Adipocyte (in vitro differentiated cells): ENCODE results near the gene PRCD.
"Not testable (repeated sequence)": the region's sequence is repeated elsewhere in the genome, so short reads cannot be mapped to it uniquely, and the experiment has no call there.

Experiments
- DNase-seq: peaks from one replicate; pipeline ENCODE4 v3.0.0-alpha.2; 2015; ENCODE audit warnings: low read depth
- H3K27me3 ChIP-seq: replicated peaks from 2 replicates; pipeline ENCODE4 v1.7.0; 2013; ENCODE audit warnings: mild to moderate bottlenecking, low read length, moderate library complexity; ENCODE audit not compliant: control insufficient read depth, insufficient read depth
- H3K36me3 ChIP-seq: 2 replicates; pipeline ENCODE4 v1.7.0; 2013; ENCODE audit warnings: low read length, mild to moderate bottlenecking, moderate library complexity; ENCODE audit not compliant: control insufficient read depth, insufficient read depth, severe bottlenecking
- H3K4me1 ChIP-seq: 2 replicates; pipeline ENCODE4 v1.7.0; 2013; ENCODE audit warnings: mild to moderate bottlenecking, low read length, moderate library complexity; ENCODE audit not compliant: control insufficient read depth, insufficient read depth
- H3K4me3 ChIP-seq: 2 replicates; pipeline ENCODE4 v1.7.0; 2013; ENCODE audit warnings: mild to moderate bottlenecking, low read length, moderate library complexity
- H3K9ac ChIP-seq: 2 replicates; pipeline ENCODE4 v1.7.0; 2013; ENCODE audit warnings: mild to moderate bottlenecking, low read length, moderate library complexity
- H3K9me3 ChIP-seq: 2 replicates; pipeline ENCODE4 v1.7.0; 2013; ENCODE audit warnings: mild to moderate bottlenecking, low read length, moderate library complexity; ENCODE audit not compliant: control insufficient read depth

Gene PRCD

DNA sequence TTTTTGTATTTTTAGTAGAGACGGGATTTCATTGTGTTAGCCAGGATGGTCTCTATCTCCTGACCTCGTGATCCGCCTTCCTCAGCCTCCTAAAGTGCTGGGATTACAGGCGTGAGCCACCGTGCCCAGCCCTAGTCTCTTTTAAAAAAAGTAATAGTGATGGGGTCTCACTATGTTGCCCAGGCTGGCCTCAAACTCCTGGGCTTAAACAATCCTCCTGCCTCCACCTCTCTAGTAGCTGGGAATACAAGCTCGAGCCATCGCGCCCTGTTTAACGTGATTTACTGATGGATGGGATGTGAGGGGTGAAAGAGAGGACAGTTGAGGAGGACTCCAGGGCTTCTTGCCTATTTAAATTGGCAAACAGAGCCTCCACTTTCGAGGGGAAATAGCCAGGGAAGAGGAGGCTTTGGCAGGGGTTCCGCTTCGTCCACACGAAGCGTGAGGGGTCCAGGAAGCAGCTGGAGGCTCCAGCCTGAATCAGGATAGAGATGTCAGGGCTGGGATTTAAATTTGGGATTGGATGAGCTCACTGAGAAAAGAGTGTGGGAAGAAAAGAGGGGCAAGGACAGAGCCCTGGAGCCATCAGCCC lies 31.3 kb upstream of the PRCD start:
- H3K36me3 ChIP-seq, H3K9ac ChIP-seq, H3K27me3 ChIP-seq, DNase-seq, H3K4me3 ChIP-seq, H3K9me3 ChIP-seq: not testable (repeated sequence)
- H3K4me1 ChIP-seq: peaks cover 21% of the 10 kb centered on the region

- H3K4me1 ChIP-seq: peaks cover 24% of the 10 kb centered on the region
- no peaks in the 10 kb centered on the region for H3K9me3 ChIP-seq
- no peak overlapping the region for H3K4me3 ChIP-seq
- H3K9ac ChIP-seq: no peak overlapping the region
- peaks cover 7% of the 10 kb centered on the region for H3K27me3 ChIP-seq
- no peak for DNase-seq
- H3K36me3 ChIP-seq: no peaks in the 10 kb centered on the region
Observed at GRCh38 chr17:76510831-76511244, 29.0 kb upstream of the PRCD start.

DNA sequence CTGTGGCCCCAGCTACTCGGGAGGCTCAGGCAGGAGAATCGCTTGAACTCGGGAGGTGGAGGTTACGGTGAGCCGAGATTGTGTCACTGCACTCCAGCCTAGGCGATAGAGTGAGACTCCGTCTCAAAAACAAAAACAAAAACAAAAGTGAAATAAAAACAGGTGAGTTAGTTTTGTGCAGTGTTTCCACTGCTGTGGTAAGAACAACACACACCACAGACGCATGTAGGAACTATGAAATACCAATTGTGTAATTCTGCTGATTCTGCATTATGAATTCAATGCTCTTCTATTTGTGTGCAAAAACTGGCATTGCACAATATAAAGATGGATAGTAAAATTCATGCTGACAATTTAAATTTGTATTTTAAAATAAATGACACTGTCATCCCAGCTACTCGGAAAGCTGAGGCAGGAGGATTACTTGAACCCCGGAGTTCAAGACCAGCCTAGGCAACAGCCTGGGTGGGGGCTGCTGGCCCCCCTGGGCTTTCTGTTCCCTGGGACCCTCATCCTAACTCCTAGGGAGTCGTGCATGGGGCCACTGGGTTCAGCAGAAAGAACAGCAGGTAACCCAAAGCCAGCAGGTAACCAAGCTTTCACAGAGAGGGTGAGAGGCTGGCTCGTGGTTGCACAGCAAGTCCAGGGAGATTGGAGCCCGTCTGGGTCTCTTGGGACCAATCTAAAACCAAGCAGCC lies 28.0 kb upstream of the PRCD start:
- H3K4me1 ChIP-seq: peaks cover 25% of the 10 kb centered on the region
- no peak overlapping the region for H3K4me3 ChIP-seq
- no peaks in the 10 kb centered on the region for H3K9me3 ChIP-seq
- peaks cover 4% of the 10 kb centered on the region for H3K27me3 ChIP-seq
- H3K36me3 ChIP-seq: no peaks in the 10 kb centered on the region
- H3K9ac ChIP-seq: no peak overlapping the region
- DNase-seq: no peak

GRCh38 chr17:76512366-76513305 lies 27.2 kb upstream of the PRCD start:
- DNase-seq: no peak

GRCh38 chr17:76513306-76513692 lies 26.5 kb upstream of the PRCD start:
- Histone ChIP-seq H3K9ac (no peak overlapping the region), H3K36me3 (no peaks in the 10 kb centered on the region), H3K4me1 (peaks cover 25% of the 10 kb centered on the region), H3K9me3 (no peaks in the 10 kb centered on the region), H3K4me3 (no peak overlapping the region), H3K27me3 (no peaks in the 10 kb centered on the region)
- no peak for DNase-seq

More at GRCh38 chr17:76512366-76513305, 27.2 kb upstream of the PRCD start:
- Histone ChIP-seq H3K9ac (no peak overlapping the region), H3K36me3 (no peaks in the 10 kb centered on the region), H3K4me3 (no peak overlapping the region), H3K4me1 (peaks cover 25% of the 10 kb centered on the region), H3K9me3 (no peaks in the 10 kb centered on the region), H3K27me3 (no peaks in the 10 kb centered on the region)

DNA sequence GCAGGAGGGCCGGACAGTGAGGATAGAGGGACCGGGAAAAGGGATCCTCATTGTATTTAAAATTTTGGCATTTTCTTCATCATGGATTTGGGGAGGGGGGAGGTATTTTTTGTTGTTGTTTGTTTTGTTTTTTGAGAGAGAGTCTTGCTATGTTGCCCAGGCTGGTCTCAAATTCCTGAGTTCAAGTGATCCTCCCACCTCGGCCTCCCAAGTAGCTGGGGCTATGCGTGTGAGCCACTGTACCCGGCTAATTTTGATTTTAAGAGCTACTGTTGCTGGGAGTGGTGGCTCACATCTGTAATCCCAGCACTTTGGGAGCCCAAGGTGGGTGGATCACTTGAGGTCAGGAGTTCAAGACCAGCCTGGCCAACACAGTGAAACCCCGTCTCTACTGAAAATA lies 25.5 kb upstream of the PRCD start:
- peaks cover 25% of the 10 kb centered on the region for H3K4me1 ChIP-seq
- H3K27me3 ChIP-seq, H3K9ac ChIP-seq, H3K4me3 ChIP-seq, H3K36me3 ChIP-seq, H3K9me3 ChIP-seq, DNase-seq: not testable (repeated sequence)

GRCh38 chr17:76515274-76515949 lies 24.4 kb upstream of the PRCD start:
- peak; percentile 85 for DNase-seq
- peak overlapping the region; percentile 56 for H3K4me3 ChIP-seq

DNA sequence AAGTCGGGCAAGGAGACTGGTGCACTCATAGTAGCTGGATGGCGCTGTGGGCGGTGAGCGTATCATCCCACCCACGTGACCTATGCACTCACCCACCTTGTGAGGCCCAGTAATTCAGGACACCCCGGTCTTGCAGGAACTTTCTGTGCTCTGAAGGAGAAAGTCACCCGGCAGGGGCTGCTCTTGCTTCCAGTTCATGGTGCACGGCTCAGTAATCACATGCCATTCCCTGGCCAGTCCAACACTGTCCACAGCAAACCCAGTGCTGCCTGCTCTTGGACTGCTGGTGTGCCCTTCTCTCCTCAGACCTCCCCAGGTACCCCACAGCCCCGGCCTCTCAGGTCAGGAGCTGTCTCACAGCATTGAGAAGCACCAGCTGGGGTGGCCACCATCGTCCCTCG lies 22.2 kb upstream of the PRCD start:
- DNase-seq: no peak
- Histone ChIP-seq H3K9ac (no peak overlapping the region), H3K36me3 (no peaks in the 10 kb centered on the region), H3K9me3 (no peaks in the 10 kb centered on the region), H3K4me3 (no peak overlapping the region), H3K4me1 (peaks cover 4% of the 10 kb centered on the region), H3K27me3 (no peaks in the 10 kb centered on the region)

More at GRCh38 chr17:76515274-76515949, 24.4 kb upstream of the PRCD start:
- Histone ChIP-seq H3K36me3 (no peaks in the 10 kb centered on the region), H3K4me1 (peaks cover 20% of the 10 kb centered on the region), H3K27me3 (no peaks in the 10 kb centered on the region), H3K9ac (peak overlapping the region; percentile 60), H3K9me3 (no peaks in the 10 kb centered on the region)

DNA sequence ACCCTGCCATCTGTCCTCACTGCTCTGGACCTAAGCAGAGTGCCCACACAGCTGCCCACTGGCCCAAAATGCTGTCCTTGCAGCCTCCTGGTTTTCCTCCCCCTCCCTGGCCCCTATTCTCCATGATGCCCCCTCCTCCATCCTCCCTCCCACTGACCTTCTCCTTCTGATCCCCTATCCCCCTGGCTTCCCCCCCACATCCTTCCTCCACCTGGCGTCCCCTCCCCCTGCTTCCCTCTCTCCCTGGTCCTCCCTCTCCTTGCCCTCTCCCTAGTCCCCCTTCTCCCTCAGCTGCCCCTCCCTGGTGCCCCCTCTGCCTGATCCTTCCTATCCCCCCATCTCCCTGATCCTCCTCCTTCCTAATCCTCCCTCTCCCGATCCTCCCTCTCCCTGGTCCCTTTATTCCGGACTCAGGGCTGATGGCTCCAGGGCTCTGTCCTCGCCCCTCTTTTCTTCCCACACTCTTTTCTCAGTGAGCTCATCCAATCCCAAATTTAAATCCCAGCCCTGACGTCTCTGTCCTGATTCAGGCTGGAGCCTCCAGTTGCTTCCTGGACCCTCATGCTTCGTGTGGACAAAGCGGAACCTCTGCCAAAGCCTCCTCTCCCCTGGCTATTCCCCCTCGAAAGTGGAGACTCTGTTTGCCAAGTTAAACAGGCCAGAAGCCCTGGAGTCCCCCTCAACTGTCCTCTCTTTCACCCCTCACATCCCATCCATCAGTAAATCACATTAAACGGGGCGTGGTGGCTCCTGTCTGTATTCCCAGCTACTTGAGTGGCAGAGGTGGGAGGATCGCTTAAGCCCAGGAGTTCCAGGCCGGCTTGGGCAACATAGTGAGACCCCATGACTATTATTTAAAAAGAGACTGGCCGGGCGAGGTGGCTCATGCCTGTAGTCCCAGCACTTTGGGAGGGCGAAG lies 20.5 kb upstream of the PRCD start:
- Histone ChIP-seq H3K9ac (no peak overlapping the region), H3K27me3 (no peaks in the 10 kb centered on the region), H3K4me1 (peaks cover 4% of the 10 kb centered on the region), H3K36me3 (no peaks in the 10 kb centered on the region), H3K9me3 (no peaks in the 10 kb centered on the region), H3K4me3 (no peak overlapping the region)
- no peak for DNase-seq

DNA sequence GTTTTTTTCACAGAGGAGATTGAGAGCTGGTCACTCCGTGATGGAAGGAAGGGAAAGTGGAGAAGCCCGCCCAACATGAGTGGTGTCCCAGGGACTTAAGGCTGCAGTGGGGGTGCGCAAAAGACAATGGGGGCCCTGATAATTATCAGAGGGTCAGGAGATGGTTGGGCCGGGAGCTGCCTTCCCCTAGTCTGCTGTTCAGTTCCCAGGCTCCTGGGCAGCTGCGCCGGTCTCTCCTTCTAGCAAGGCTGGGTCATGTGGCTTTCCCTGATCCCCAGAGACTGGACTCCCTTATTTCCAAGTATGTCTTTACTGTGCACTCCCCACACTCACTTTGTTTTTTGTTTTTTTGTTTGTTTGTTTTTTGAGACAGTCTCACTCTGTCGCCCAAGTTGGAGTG lies 18.6 kb upstream of the PRCD start:
- Histone ChIP-seq H3K4me1 (peaks cover 11% of the 10 kb centered on the region), H3K4me3 (no peak overlapping the region), H3K36me3 (no peaks in the 10 kb centered on the region), H3K9ac (no peak overlapping the region), H3K9me3 (no peaks in the 10 kb centered on the region), H3K27me3 (no peaks in the 10 kb centered on the region)
- no peak for DNase-seq
